GM15510 (cell line): ENCODE measurements around the gene PIRT.

Experiments
- POLR2A ChIP-seq: IDR thresholded peaks from 3 replicates; pipeline ENCODE4 v1.6.1; 2011; ENCODE audit warnings: borderline replicate concordance; ENCODE audit not compliant: insufficient read length; ENCODE audit errors: extremely low read depth

Gene PIRT

GRCh38 chr17:10837921-10838320, at the start of gene PIRT:
Gene PIRT (minus strand): TSS chr17:10838087. CDS start chr17:10825645, 12,442 bp downstream.
- no peak for TF ChIP-seq POLR2A

- no peak for TF ChIP-seq POLR2A
These were observed 44.1 kb upstream of the PIRT start for GRCh38 chr17:10881959-10882358.

- no peak for TF ChIP-seq POLR2A
These were observed 41.4 kb upstream of the PIRT start for GRCh38 chr17:10879190-10879836.

- no peak for TF ChIP-seq POLR2A
These were observed 38.2 kb upstream of the PIRT start for GRCh38 chr17:10875984-10876555.

GRCh38 chr17:10875430-10875851, 37.6 kb upstream of the PIRT start:
- no peak for TF ChIP-seq POLR2A

GRCh38 chr17:10871914-10872313, 34.0 kb upstream of the PIRT start:
- TF ChIP-seq POLR2A: no peak

- TF ChIP-seq POLR2A: no peak
These were observed 32.6 kb upstream of the PIRT start for GRCh38 chr17:10870336-10871050.

DNA sequence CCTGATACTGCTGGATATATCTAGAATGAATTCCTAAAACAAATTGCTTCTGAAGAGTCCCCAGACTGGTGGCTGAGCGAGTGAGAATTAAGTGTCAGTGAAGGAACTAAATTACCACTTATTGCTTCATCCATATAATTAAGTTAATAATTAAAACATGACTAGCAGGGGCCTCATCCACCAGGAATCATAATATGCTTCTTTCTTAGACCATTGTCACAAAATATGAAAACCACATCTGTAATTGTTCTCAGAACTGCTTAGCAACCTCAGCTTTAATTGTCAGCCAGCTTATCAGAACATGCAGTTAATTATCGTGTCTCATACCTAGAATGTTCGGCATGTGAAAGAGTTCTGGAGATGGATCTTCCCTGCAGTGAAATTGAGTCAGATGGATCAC, 21.2 kb upstream of the PIRT start:
- TF ChIP-seq POLR2A: no peak

GRCh38 chr17:10857976-10858375, 20.1 kb upstream of the PIRT start:
- TF ChIP-seq POLR2A: no peak

DNA sequence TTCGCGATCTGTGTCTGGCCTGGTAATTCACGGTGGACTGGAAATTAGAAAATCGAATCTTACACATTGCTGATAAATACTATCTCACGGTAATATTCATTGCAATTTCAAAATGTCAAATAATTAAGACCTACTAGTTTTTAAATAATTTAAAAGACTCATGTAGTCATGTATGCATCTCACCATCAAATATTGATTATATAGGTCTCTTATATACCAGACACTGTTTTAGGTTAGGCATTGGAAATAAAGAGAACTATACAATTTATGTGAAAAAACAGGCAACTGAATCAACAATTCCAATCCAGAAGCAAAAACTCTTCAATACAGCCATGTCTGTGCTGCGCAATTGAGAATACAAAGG, 7.5 kb upstream of the PIRT start:
- TF ChIP-seq POLR2A: no peak

DNA sequence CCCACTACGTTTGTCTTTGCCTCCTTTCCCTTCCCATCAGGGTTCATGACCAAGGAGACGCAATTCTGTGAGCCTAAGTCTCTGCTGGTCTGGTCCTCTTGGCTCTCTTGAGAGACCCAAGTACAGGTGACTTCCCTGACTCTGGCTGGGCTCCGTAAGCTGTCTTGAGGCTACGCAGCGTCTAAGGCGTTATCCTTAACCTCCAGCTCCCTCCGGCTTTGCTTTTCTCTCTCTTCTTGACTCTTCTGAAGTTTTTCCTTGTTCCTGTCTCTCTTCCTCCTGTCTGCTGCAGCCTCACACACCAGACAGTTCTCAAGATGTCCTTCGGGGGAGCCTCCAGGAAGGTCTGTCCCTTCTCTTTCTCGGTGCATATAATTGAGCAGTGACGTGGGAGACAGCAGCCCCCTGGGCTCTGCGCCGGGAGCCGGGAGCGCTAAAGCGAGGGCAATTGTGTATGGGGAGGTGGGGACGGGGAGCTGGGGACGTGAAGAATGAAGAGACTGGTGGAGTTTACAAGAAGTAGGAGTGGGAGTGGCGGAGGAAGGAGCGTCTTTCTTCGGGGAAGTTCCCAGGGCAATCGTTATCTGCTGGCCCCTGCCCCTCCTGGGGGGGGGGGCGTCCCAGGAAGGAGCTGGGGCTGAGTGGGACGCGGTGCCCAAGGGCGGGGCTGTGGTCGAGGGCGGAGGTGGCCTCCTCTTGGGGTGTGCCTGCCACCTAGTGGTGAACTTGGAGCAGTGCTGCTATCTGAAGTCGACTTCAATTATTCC, 6.9 kb upstream of the PIRT start:
- TF ChIP-seq POLR2A: no peak

- no peak for TF ChIP-seq POLR2A
These were observed 5.9 kb upstream of the PIRT start for GRCh38 chr17:10843811-10844210.

- TF ChIP-seq POLR2A: no peak
These were observed 4.8 kb upstream of the PIRT start for GRCh38 chr17:10842658-10843057.

DNA sequence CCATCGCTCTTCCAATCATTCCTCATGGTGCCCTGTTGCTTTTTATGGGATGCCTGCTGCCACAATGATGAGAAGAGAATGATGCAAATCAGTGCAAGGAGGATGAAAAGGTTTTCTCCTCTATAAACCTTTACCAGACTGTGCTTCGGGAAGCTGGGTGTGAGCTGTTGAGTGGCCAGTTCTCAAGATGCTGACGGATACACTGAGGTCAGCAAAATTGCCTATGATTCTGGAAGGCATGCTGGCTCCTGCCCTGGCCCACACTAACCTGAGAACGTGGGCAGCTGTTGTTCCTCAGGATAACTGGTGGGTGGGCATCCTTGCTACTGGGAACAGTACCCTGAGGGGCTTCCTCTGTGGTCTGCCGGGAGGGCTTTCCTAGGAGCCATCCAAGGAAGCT, 795 bp upstream of the PIRT start:
- no peak for TF ChIP-seq POLR2A

GRCh38 chr17:10836966-10837590, 809 bp downstream of the PIRT start:
- TF ChIP-seq POLR2A: no peak
